Panc1 (cell line): ENCODE data around the gene JPH2. TPM values are rescaled to one million over a fixed set of nuclear protein-coding genes. Genes with fewer than 3 reads are reported as not detected.

Source experiments
- ATAC-seq: fragments of 200-7000 bp; cut with Tn5 transposase; 2 replicates; pipeline ENCODE4 v1.9.1; 2020; ENCODE audit warnings: mild to moderate bottlenecking, moderate library complexity
- BruUV-seq: library from RNA; stranded (reverse); fragments of 400-500 nt; replicated peaks from 2 replicates; lab custom pipeline; 2021; lab: Mats Ljungman, UMichigan
- CTCF ChIA-PET: fragments of 300-600 bp; sonication (Branson Sonifier 250); formaldehyde crosslinking; loops from one replicate; lab custom pipeline; 2022; ENCODE audit warnings: antibody characterized with exemption; lab: Charles Lee
- POLR2A ChIA-PET: fragments of 300-600 bp; sonication (Branson Sonifier 250); formaldehyde crosslinking; loops from one replicate; lab custom pipeline; 2022; ENCODE audit warnings: antibody characterized with exemption; lab: Charles Lee
- DNase-seq: peaks from one replicate; pipeline ENCODE4 v3.0.0-alpha.2; 2010; ENCODE audit warnings: low read depth, low spot score
- H3K27ac ChIP-seq: 2 replicates; pipeline ENCODE4 v1.5.1; 2011; ENCODE audit warnings: mild to moderate bottlenecking, low read length, inconsistent platforms
- H3K27me3 ChIP-seq: fragments of 200-500 bp; sonication (Bioruptor generic); 2 replicates; pipeline ENCODE4 v1.6.0; 2014; ENCODE audit warnings: low read length, inconsistent platforms; ENCODE audit not compliant: control insufficient read depth, insufficient read depth
- H3K36me3 ChIP-seq: fragments of 200-500 bp; sonication (Bioruptor generic); 2 replicates; pipeline ENCODE4 v1.5.1; 2014; ENCODE audit warnings: inconsistent platforms, mild to moderate bottlenecking, low read length, moderate library complexity; ENCODE audit not compliant: control insufficient read depth, insufficient read depth
- H3K4me1 ChIP-seq: 2 replicates; pipeline ENCODE4 v1.5.1; 2011; ENCODE audit warnings: inconsistent platforms, mild to moderate bottlenecking, low read length, moderate library complexity; ENCODE audit not compliant: control insufficient read depth, insufficient read depth
- H3K4me3 ChIP-seq, 2 experiments: 2 replicates each; pipeline ENCODE4 v1.5.1; 2011 to 2012; ENCODE audit warnings: low read depth in 2 of 2, low read length in 2 of 2, mild to moderate bottlenecking in 2 of 2, inconsistent platforms in 1 of 2, moderate library complexity in 1 of 2
- H3K9me3 ChIP-seq: fragments of 200-500 bp; sonication (Bioruptor generic); 2 replicates; pipeline ENCODE4 v1.5.1; 2014; ENCODE audit warnings: low read depth, mild to moderate bottlenecking, inconsistent platforms, low read length, moderate library complexity; ENCODE audit not compliant: control insufficient read depth, insufficient read depth
- CTCF ChIP-seq: fragments of 450-650 bp; IDR thresholded peaks from 2 replicates; pipeline ENCODE4 v1.5.1; 2017; ENCODE audit warnings: mild to moderate bottlenecking
- POLR2AphosphoS5 ChIP-seq: IDR thresholded peaks from 2 replicates; pipeline ENCODE4 v1.6.1; 2012; ENCODE audit warnings: mild to moderate bottlenecking, low read depth, low read length, moderate library complexity
- REST ChIP-seq, 2 experiments: IDR thresholded peaks; 2 replicates each; pipeline ENCODE4 v1.6.1; 2011 to 2012; ENCODE audit warnings: low read depth in 2 of 2, control low read depth in 1 of 2, low read length in 1 of 2, mild to moderate bottlenecking in 1 of 2, moderate library complexity in 1 of 2; ENCODE audit not compliant: insufficient read depth in 1 of 2
- SIN3A ChIP-seq: IDR thresholded peaks from 2 replicates; pipeline ENCODE4 v1.6.1; 2012; ENCODE audit warnings: low read depth, mild to moderate bottlenecking, low read length, moderate library complexity, borderline replicate concordance; ENCODE audit not compliant: insufficient read depth
- TCF7L2 ChIP-seq: IDR thresholded peaks from 2 replicates; pipeline ENCODE4 v1.6.1; 2011; ENCODE audit warnings: mild to moderate bottlenecking, low read depth, low read length, inconsistent platforms
- in situ Hi-C: cut with HindIII; loops from 2 replicates; pipeline ENCODE4 v1.10.0; 2016; ENCODE audit warnings: low sequenced_read_pairs, low pct_unique_long_range_greater_than_20kb
- intact Hi-C: fragments of 100-400 bp; cut with micrococcal nuclease; formaldehyde crosslinking; loops from one replicate; pipeline ENCODE4 v1.10.0; 2022; ENCODE audit not compliant: unreplicated experiment
- total RNA-seq: library from RNA; stranded (reverse); gene quantifications from one replicate; pipeline ENCODE4 v1.2.1, GENCODE V29; 2021; ENCODE audit not compliant: unreplicated experiment

The JPH2 gene
- total RNA-seq, 1 experiment from 2014 or later, result 0.49 TPM

GRCh38 chr20:44146272-44146671, 40.7 kb downstream of the JPH2 start:
- CTCF ChIA-PET, result no interaction called here
- POLR2A ChIA-PET, result no interaction called here
- Histone ChIP-seq H3K27ac (no peak overlapping the region), H3K27me3 (no peaks in the 10 kb centered on the region; the same call in 1 of the 2 replicates), H3K4me3 (no peak overlapping the region), H3K9me3 (no peaks in the 10 kb centered on the region), H3K36me3 (no peaks in the 10 kb centered on the region), H3K4me1 (no peaks in the 10 kb centered on the region)
- DNase-seq (no peak), ATAC-seq (no peak)
- in situ Hi-C loops (no loop called here), intact Hi-C loops (no loop called here)
- no TSS peak for BruUV-seq
- TF ChIP-seq REST (IDR thresholded peaks at IDR 0.05; ENCODE audit: insufficient read depth in 1 of 2, low read depth in 2 of 2, low read length in 1 of 2) (no peak), POLR2AphosphoS5 (no peak), TCF7L2 (no peak), SIN3A (no peak), CTCF (no peak)

- ATAC-seq (no peak), DNase-seq (no peak)
- BruUV-seq, result no TSS peak
- Histone ChIP-seq H3K4me3 (no peak overlapping the region), H3K27ac (no peak overlapping the region), H3K9me3 (no peaks in the 10 kb centered on the region), H3K4me1 (no peaks in the 10 kb centered on the region), H3K27me3 (no peaks in the 10 kb centered on the region; the same call in 1 of the 2 replicates), H3K36me3 (no peaks in the 10 kb centered on the region)
- in situ Hi-C loops, result no loop called here
- TF ChIP-seq POLR2AphosphoS5 (no peak), TCF7L2 (no peak)
- intact Hi-C loops, result no loop called here
- POLR2A ChIA-PET, result interaction anchor here (0.6 kb wide), 1 partner anchor 363 kb away, joined by 3 read pairs; no protein-coding TSS in a partner anchor
- CTCF ChIA-PET, result no interaction called here
These were observed 41.7 kb downstream of the JPH2 start for GRCh38 chr20:44145131-44145775.

- BruUV-seq, result no TSS peak
- intact Hi-C loops (no loop called here), in situ Hi-C loops (no loop called here)
- no peaks in the 10 kb centered on the region; the same call in 1 of the 2 replicates for H3K27me3 ChIP-seq
- H3K9me3 ChIP-seq, result no peaks in the 10 kb centered on the region
- no peaks in the 10 kb centered on the region for H3K4me1 ChIP-seq
- TF ChIP-seq POLR2AphosphoS5 (no peak), CTCF (no peak), SIN3A (no peak), TCF7L2 (no peak), REST (IDR thresholded peaks at IDR 0.05; ENCODE audit: insufficient read depth in 1 of 2, low read depth in 2 of 2, low read length in 1 of 2) (no peak)
- no peak overlapping the region for H3K4me3 ChIP-seq
- DNase-seq (no peak), ATAC-seq (no peak)
- no peak overlapping the region for H3K27ac ChIP-seq
- ChIA-PET CTCF (no interaction called here), POLR2A (no interaction called here)
- H3K36me3 ChIP-seq, result no peaks in the 10 kb centered on the region
These were observed 43.1 kb downstream of the JPH2 start for GRCh38 chr20:44143936-44144335.
